KMS-11 (cell line): ENCODE results near the gene ANKS6.

Source experiments
- H2AFZ ChIP-seq: fragments of 200-600 bp; sonication (generic); 2 replicates; pipeline ENCODE4 v1.6.1; 2016; ENCODE audit warnings: antibody characterized with exemption, mixed run types, low read depth
- H3K27ac ChIP-seq: fragments of 200-600 bp; sonication (generic); 2 replicates; pipeline ENCODE4 v1.6.1; 2016; ENCODE audit warnings: mild to moderate bottlenecking, mixed run types
- H3K27me3 ChIP-seq: fragments of 200-600 bp; sonication (generic); 2 replicates; pipeline ENCODE4 v1.6.1; 2017; ENCODE audit warnings: mild to moderate bottlenecking, low read depth, mixed run types, moderate library complexity; ENCODE audit not compliant: insufficient read depth
- H3K36me3 ChIP-seq: fragments of 200-600 bp; sonication (generic); 2 replicates; pipeline ENCODE4 v1.6.1; 2017; ENCODE audit warnings: mild to moderate bottlenecking, mixed run types; ENCODE audit not compliant: insufficient read depth
- H3K4me1 ChIP-seq: fragments of 200-600 bp; sonication (generic); 2 replicates; pipeline ENCODE4 v1.6.1; 2016; ENCODE audit warnings: mild to moderate bottlenecking, low read depth, mixed run types; ENCODE audit not compliant: poor library complexity, severe bottlenecking
- H3K4me2 ChIP-seq: fragments of 200-600 bp; sonication (generic); 2 replicates; pipeline ENCODE4 v1.7.0; 2016; ENCODE audit warnings: mild to moderate bottlenecking, mixed run types
- H3K4me3 ChIP-seq: fragments of 200-600 bp; sonication (generic); IDR thresholded peaks from 2 replicates; pipeline ENCODE4 v1.6.1; 2017; ENCODE audit warnings: low read depth, low read length, mixed read lengths; ENCODE audit not compliant: insufficient read depth
- H3K79me2 ChIP-seq: fragments of 200-600 bp; sonication (generic); 2 replicates; pipeline ENCODE4 v1.6.1; 2016; ENCODE audit warnings: low read depth, mixed run types; ENCODE audit not compliant: insufficient read depth
- H3K9ac ChIP-seq: fragments of 200-600 bp; sonication (generic); 2 replicates; pipeline ENCODE4 v1.6.1; 2016; ENCODE audit warnings: mild to moderate bottlenecking, mixed run types
- H4K20me1 ChIP-seq: fragments of 200-600 bp; sonication (generic); 2 replicates; pipeline ENCODE4 v1.6.1; 2016; ENCODE audit warnings: mild to moderate bottlenecking, mixed run types; ENCODE audit not compliant: insufficient read depth
- CTCF ChIP-seq: fragments of 200-600 bp; sonication (generic); conservative IDR thresholded peaks from 2 replicates; pipeline ENCODE4 v1.6.1; 2017; ENCODE audit warnings: low read depth, mild to moderate bottlenecking, antibody characterized with exemption, low read length, moderate library complexity, mixed read lengths

ANKS6 gene

GRCh38 chr9:98778251-98778650 is 18.1 kb downstream of the ANKS6 start:
- Histone ChIP-seq H3K4me3 (no peak overlapping the region), H3K27ac (no peak overlapping the region), H4K20me1 (no peaks in the 10 kb centered on the region), H3K4me1 (no peaks in the 10 kb centered on the region), H3K4me2 (no peak overlapping the region), H3K9ac (no peak overlapping the region), H3K36me3 (no peaks in the 10 kb centered on the region), H2AFZ (no peak overlapping the region), H3K79me2 (no peaks in the 10 kb centered on the region), H3K27me3 (no peaks in the 10 kb centered on the region)
- TF ChIP-seq CTCF = no peak

GRCh38 chr9:98777618-98778017 is 18.7 kb downstream of the ANKS6 start:
- H3K4me3 ChIP-seq = no peak overlapping the region
- no peaks in the 10 kb centered on the region for H3K27me3 ChIP-seq
- H3K4me1 ChIP-seq = no peaks in the 10 kb centered on the region
- no peaks in the 10 kb centered on the region for H4K20me1 ChIP-seq
- no peak for TF ChIP-seq CTCF
- H3K27ac ChIP-seq = no peak overlapping the region
- no peak overlapping the region for H3K4me2 ChIP-seq
- H3K9ac ChIP-seq = no peak overlapping the region
- no peak overlapping the region for H2AFZ ChIP-seq
- no peaks in the 10 kb centered on the region for H3K36me3 ChIP-seq
- no peaks in the 10 kb centered on the region for H3K79me2 ChIP-seq

GRCh38 chr9:98775831-98776441 is 20.4 kb downstream of the ANKS6 start:
- TF ChIP-seq CTCF = peak; percentile 88
- H3K36me3 ChIP-seq = no peaks in the 10 kb centered on the region
- no peak overlapping the region for H3K9ac ChIP-seq
- no peak overlapping the region for H3K4me2 ChIP-seq
- no peak overlapping the region for H3K27ac ChIP-seq
- no peaks in the 10 kb centered on the region for H3K27me3 ChIP-seq
- H2AFZ ChIP-seq = no peak overlapping the region
- no peak overlapping the region for H3K4me3 ChIP-seq
- no peaks in the 10 kb centered on the region for H3K79me2 ChIP-seq
- H3K4me1 ChIP-seq = no peaks in the 10 kb centered on the region
- no peaks in the 10 kb centered on the region for H4K20me1 ChIP-seq

- Histone ChIP-seq H2AFZ (no peak overlapping the region), H3K36me3 (no peaks in the 10 kb centered on the region)
Observed at GRCh38 chr9:98774746-98775145, 21.6 kb downstream of the ANKS6 start.

More at GRCh38 chr9:98774746-98775145, 21.6 kb downstream of the ANKS6 start:
- Histone ChIP-seq H4K20me1 (no peaks in the 10 kb centered on the region), H3K27me3 (no peaks in the 10 kb centered on the region), H3K27ac (no peak overlapping the region), H3K79me2 (no peaks in the 10 kb centered on the region), H3K4me1 (no peaks in the 10 kb centered on the region), H3K9ac (no peak overlapping the region), H3K4me3 (no peak overlapping the region), H3K4me2 (no peak overlapping the region)
- peak; percentile 71 for TF ChIP-seq CTCF
